Upper lobe of left lung (tissue), 4 donors: ENCODE data around the gene RPL27A.

ENCODE experiments used
- EP300 ChIP-seq, 4 donors: sonication (generic); formaldehyde crosslinking; IDR thresholded peaks; one replicate each; pipeline ENCODE4 v1.5.1; 2017; ENCODE audit warnings: antibody characterized with exemption in 4 of 4, control low read depth in 2 of 4
- POLR2A ChIP-seq, 4 donors: fragments of 450-650 bp; IDR thresholded peaks; one replicate each; pipeline ENCODE4 v1.5.1; 2016 to 2017; ENCODE audit warnings: antibody characterized with exemption in 4 of 4, mild to moderate bottlenecking in 2 of 4
- POLR2AphosphoS5 ChIP-seq, 2 donors: sonication (generic); formaldehyde crosslinking; IDR thresholded peaks; one replicate each; pipeline ENCODE4 v1.5.1; 2017; ENCODE audit warnings: antibody characterized with exemption in 2 of 2
- TF ChIP-seq, protein P1 (sequence below), 6 experiments: fragments of 450-650 bp in 4 of 6; fragments of 200-600 bp in 2 of 6; sonication (generic) in 2 of 6; IDR thresholded peaks; one replicate each; pipeline ENCODE4 v1.5.1; 2016 to 2019; ENCODE audit warnings: antibody characterized with exemption in 6 of 6

DNA sequence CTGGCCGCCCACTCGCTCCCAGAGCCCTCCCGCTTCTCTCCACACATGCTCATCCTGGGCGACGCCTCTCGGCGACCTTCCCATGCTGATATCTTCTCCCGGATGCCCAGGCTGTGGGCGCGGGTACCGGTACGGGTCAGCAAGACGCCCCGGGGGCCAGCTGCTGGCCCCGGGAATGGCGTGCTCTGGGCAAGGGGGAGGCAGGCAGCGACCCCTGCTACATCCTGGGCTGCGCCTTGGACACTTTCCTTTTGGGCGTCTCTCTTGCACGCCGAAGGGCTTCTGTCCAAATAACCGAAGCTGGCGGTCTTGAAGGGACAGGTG is 48.1 kb downstream of the RPL27A start:
- TF ChIP-seq POLR2A (IDR thresholded peaks at IDR 0.05) (no peak), EP300 (IDR thresholded peaks at IDR 0.05) (no peak), POLR2AphosphoS5 (IDR thresholded peaks at IDR 0.05) (no peak)
- TF ChIP-seq, protein P1, sequence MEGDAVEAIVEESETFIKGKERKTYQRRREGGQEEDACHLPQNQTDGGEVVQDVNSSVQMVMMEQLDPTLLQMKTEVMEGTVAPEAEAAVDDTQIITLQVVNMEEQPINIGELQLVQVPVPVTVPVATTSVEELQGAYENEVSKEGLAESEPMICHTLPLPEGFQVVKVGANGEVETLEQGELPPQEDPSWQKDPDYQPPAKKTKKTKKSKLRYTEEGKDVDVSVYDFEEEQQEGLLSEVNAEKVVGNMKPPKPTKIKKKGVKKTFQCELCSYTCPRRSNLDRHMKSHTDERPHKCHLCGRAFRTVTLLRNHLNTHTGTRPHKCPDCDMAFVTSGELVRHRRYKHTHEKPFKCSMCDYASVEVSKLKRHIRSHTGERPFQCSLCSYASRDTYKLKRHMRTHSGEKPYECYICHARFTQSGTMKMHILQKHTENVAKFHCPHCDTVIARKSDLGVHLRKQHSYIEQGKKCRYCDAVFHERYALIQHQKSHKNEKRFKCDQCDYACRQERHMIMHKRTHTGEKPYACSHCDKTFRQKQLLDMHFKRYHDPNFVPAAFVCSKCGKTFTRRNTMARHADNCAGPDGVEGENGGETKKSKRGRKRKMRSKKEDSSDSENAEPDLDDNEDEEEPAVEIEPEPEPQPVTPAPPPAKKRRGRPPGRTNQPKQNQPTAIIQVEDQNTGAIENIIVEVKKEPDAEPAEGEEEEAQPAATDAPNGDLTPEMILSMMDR (IDR thresholded peaks at IDR 0.05): no peak
